Caco-2 (cell line): ENCODE data around the gene RNF167. TPM values are rescaled to one million over a fixed set of nuclear protein-coding genes. Genes with fewer than 3 reads are reported as not detected.
A peak's percentile ranks its signal among the peaks of the same experiment; 100 is the strongest.

Experiments used
- Bru-seq: library from RNA; stranded (reverse); fragments of 400-500 nt; gene quantifications from one replicate; lab custom pipeline; 2021; lab: Mats Ljungman, UMichigan
- BruChase-seq, 2 experiments: library from RNA; stranded (reverse); fragments of 400-500 nt; gene quantifications; one replicate each; lab custom pipeline; 2021; lab: Mats Ljungman, UMichigan
- BruUV-seq: library from RNA; stranded (reverse); fragments of 400-500 nt; replicated peaks from 2 replicates; lab custom pipeline; 2021; lab: Mats Ljungman, UMichigan
- CTCF ChIA-PET: fragments of 300-600 bp; sonication (Branson Sonifier 250); formaldehyde crosslinking; loops from one replicate; lab custom pipeline; 2022; ENCODE audit warnings: antibody characterized with exemption; lab: Charles Lee
- POLR2A ChIA-PET: fragments of 300-600 bp; sonication (Branson Sonifier 250); formaldehyde crosslinking; loops from one replicate; lab custom pipeline; 2022; ENCODE audit warnings: antibody characterized with exemption; lab: Charles Lee
- DNase-seq, 2 experiments: peaks; one replicate each; pipeline versions ENCODE4 v3.0.0 to v3.0.0-alpha.2; 2020 to 2022
- H3K27me3 ChIP-seq: replicated peaks from 2 replicates; pipeline ENCODE4 v1.6.0; 2011; ENCODE audit warnings: low read length; ENCODE audit not compliant: control insufficient read depth, insufficient read depth
- H3K36me3 ChIP-seq: 2 replicates; pipeline ENCODE4 v1.5.1; 2011; ENCODE audit warnings: low read length; ENCODE audit not compliant: control insufficient read depth, insufficient read depth
- H3K4me1 ChIP-seq: fragments of 250-450 bp; sonication (Bioruptor Pico); 2 replicates; pipeline ENCODE4 v1.5.1; 2020; ENCODE audit warnings: mild to moderate bottlenecking
- H3K4me3 ChIP-seq: 2 replicates; pipeline ENCODE4 v1.5.1; 2011; ENCODE audit warnings: low read depth, mild to moderate bottlenecking, control low read depth, low read length
- H3K9me3 ChIP-seq: fragments of 250-450 bp; sonication (Bioruptor Pico); 2 replicates; pipeline ENCODE4 v1.5.1; 2020; ENCODE audit warnings: mild to moderate bottlenecking, moderate library complexity
- H3K27ac Mint-ChIP-seq: one replicate; pipeline ENCODE4 v1.8.0; 2022; ENCODE audit warnings: mixed read lengths; ENCODE audit not compliant: unreplicated experiment
- H3K27me3 Mint-ChIP-seq: one replicate; pipeline ENCODE4 v1.8.0; 2022; ENCODE audit warnings: mixed read lengths; ENCODE audit not compliant: insufficient read depth, unreplicated experiment
- H3K36me3 Mint-ChIP-seq: one replicate; pipeline ENCODE4 v1.8.0; 2022; ENCODE audit warnings: mild to moderate bottlenecking, mixed read lengths; ENCODE audit not compliant: insufficient read depth, unreplicated experiment
- H3K4me1 Mint-ChIP-seq: one replicate; pipeline ENCODE4 v1.8.0; 2022; ENCODE audit warnings: low read depth, mixed read lengths; ENCODE audit not compliant: unreplicated experiment
- H3K4me3 Mint-ChIP-seq: one replicate; pipeline ENCODE4 v1.8.0; 2022; ENCODE audit warnings: mild to moderate bottlenecking, moderate library complexity, mixed read lengths; ENCODE audit not compliant: unreplicated experiment
- H3K9me3 Mint-ChIP-seq: one replicate; pipeline ENCODE4 v1.8.0; 2022; ENCODE audit warnings: mixed read lengths; ENCODE audit not compliant: unreplicated experiment
- CTCF ChIP-seq, 2 experiments: fragments of 200-600 bp in 1 of 2; IDR thresholded peaks; 1 replicate in 1 of 2; 2 replicates in 1 of 2; pipeline versions ENCODE4 v1.5.1 to v1.8.0; 2011 to 2022; ENCODE audit warnings: antibody characterized with exemption in 1 of 2, control low read depth in 1 of 2, inconsistent platforms in 1 of 2, low read depth in 1 of 2, low read length in 1 of 2, mild to moderate bottlenecking in 1 of 2, moderate library complexity in 1 of 2; ENCODE audit not compliant: insufficient read depth in 1 of 2, severe bottlenecking in 1 of 2, unreplicated experiment in 1 of 2
- intact Hi-C: fragments of 100-400 bp; cut with micrococcal nuclease; formaldehyde crosslinking; loops from one replicate; pipeline ENCODE4 v1.10.0; 2022; ENCODE audit not compliant: unreplicated experiment
- long read RNA-seq: library from polyadenylated mRNA; stranded (forward); transcript quantifications from one replicate; pipeline ENCODE4 v2.0.0, GENCODE V29; 2022
- total RNA-seq: library from RNA; stranded (reverse); gene quantifications from 2 replicates; pipeline ENCODE4 v1.2.3, GENCODE V29; 2022

The RNF167 gene
- total RNA-seq, result 55.1 and 60.9 TPM in 2 replicates
- Bru-seq, nascent RNA, result percentile 69 among the genes with signal in this experiment
- percentile 74 among the genes with signal in this experiment for BruChase-seq, experiment 1, labeled RNA remaining after a 2-hour chase
- percentile 90 among the genes with signal in this experiment for BruChase-seq, experiment 2, labeled RNA remaining after a 6-hour chase
- long read RNA-seq, transcript RNF167-211 (9 exons, 1,757 nt), result major isoform, 20 of 35 reads
- long read RNA-seq, partial matches to known transcripts, result 2 of 35 reads
- long read RNA-seq, other reads (novel, unspliced or antisense), result 7 of 35 reads

GRCh38 chr17:4939796-4940554 is at the start of gene RNF167, which contains the start of gene SLC25A11:
Gene RNF167, plus strand, starts transcription at chr17:4940268. Its CDS starts 642 bp downstream, at chr17:4940910.
Gene SLC25A11, minus strand, starts transcription at chr17:4940046. Its CDS starts 136 bp downstream, at chr17:4939910.
- Histone ChIP-seq H3K9me3 (no peaks in the 10 kb centered on the region), H3K27me3 (no peaks in the 10 kb centered on the region), H3K4me1 (no peaks in the 10 kb centered on the region), H3K4me3 (peak within 1 kb of the TSS; percentile 73), H3K36me3 (no peaks in the 10 kb centered on the region)
- Mint-ChIP-seq H3K27ac (peak within 1 kb of the TSS; percentile 89), H3K4me1 (peaks cover 5% of the 10 kb centered on the region), H3K36me3 (peaks cover 24% of the 10 kb centered on the region), H3K9me3 (no peaks in the 10 kb centered on the region), H3K4me3 (peak within 1 kb of the TSS; percentile 87), H3K27me3 (no peaks in the 10 kb centered on the region)
- intact Hi-C loops, result loop anchor here (1.0 to 2.0 kb wide), 3 partner anchors 9 to 31 kb away; partner anchors contain the start of gene SPAG7
- no TSS peak for BruUV-seq
- DNase-seq, result peak; percentile 91 to 94
- POLR2A ChIA-PET, result interaction anchor here (0.6 to 2.6 kb wide), 10 partner anchors 12 to 301 kb away, joined by 3 to 54 read pairs (median 5); partner anchors contain the start of genes ENO3, KIF1C and SPAG7
- TF ChIP-seq CTCF (IDR thresholded peaks at IDR 0.05; ENCODE audit: insufficient read depth in 1 of 2, low read depth in 1 of 2, low read length in 1 of 2, severe bottlenecking in 1 of 2, unreplicated experiment in 1 of 2), result no peak
- CTCF ChIA-PET, result interaction anchor here (0.7 to 2.2 kb wide), 5 partner anchors 10 to 230 kb away, joined by 3 to 19 read pairs (median 3); partner anchors contain the start of genes ARRB2 and SPAG7

DNA sequence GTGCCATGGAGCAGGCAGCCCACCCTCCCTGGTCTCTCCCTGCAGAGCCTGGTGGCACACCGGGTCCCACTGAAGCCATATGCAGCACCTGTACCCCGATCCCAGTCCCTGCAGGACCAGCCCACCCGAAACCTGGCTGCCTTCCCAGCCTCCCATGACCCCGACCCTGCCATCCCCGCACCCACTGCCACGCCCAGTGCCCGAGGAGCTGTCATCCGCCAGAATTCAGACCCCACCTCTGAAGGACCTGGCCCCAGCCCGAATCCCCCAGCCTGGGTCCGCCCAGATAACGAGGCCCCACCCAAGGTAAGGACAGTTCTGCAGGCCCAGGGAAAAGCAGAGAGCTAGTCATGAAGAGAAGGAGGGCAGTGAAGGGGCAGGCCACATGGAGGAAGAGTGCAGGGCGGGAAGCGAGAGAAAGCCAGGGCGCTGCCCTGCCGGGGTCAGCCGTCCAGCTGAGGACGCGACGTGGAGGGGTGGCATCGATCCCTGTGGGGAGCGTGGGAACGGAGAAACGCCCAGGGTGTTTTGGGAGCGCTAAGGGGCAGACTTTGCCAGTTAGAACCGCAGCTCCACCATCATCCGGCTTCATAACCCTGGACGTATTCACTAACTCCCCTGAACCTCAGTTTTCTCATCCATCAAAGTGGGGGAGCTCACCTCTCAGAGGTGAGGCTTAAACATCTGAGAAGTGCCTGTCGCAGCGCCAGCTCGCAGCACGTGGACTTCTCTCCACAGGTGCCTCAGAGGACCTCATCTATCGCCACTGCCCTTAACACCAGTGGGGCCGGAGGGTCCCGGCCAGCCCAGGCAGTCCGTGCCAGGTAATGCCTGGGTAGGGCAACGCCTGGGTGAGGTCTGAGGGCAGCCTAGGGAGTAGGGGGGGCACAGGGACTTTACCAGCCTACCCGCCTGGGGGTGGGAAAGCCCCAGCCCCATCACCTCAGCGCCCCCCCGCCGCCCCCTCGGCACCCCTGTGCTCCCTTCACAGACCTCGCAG is 48.4 kb upstream of the RNF167 start:
- Histone ChIP-seq H3K4me3 (no peak overlapping the region), H3K4me1 (no peaks in the 10 kb centered on the region), H3K27me3 (no peaks in the 10 kb centered on the region), H3K36me3 (no peaks in the 10 kb centered on the region), H3K9me3 (no peaks in the 10 kb centered on the region)
- ChIA-PET CTCF (no interaction called here), POLR2A (no interaction called here)
- H3K36me3 Mint-ChIP-seq, result peaks cover 16% of the 10 kb centered on the region
- no peak for TF ChIP-seq CTCF (IDR thresholded peaks at IDR 0.05; ENCODE audit: insufficient read depth in 1 of 2, low read depth in 1 of 2, low read length in 1 of 2, severe bottlenecking in 1 of 2, unreplicated experiment in 1 of 2)
- H3K4me1 Mint-ChIP-seq, result no peaks in the 10 kb centered on the region
- H3K9me3 Mint-ChIP-seq, result no peaks in the 10 kb centered on the region
- H3K27me3 Mint-ChIP-seq, result no peaks in the 10 kb centered on the region
- no TSS peak for BruUV-seq
- H3K4me3 Mint-ChIP-seq, result no peak overlapping the region
- no peak for DNase-seq
- H3K27ac Mint-ChIP-seq, result no peak overlapping the region
- intact Hi-C loops, result no loop called here
